Measurements from ENCODE around the gene PGK2. TPM values are rescaled to one million over a fixed set of nuclear protein-coding genes. Genes with fewer than 3 reads are reported as not detected.
"Not testable (repeated sequence)": the region's sequence is repeated elsewhere in the genome, so short reads cannot be mapped to it uniquely, and the experiment has no call there.

Gene PGK2
- not detected in 2 replicates for total RNA-seq

GRCh38 chr6:49787176-49787575 is at the start of gene PGK2:
Gene PGK2 (minus strand): TSS chr6:49787285. CDS start chr6:49787187, 98 bp downstream.
- no peak for DNase-seq (ENCODE audit: low read depth)

GRCh38 chr6:49835140-49835539 is 48.1 kb upstream of the PGK2 start:
- DNase-seq (ENCODE audit: low read depth): no peak

- DNase-seq (ENCODE audit: low read depth): no peak
Measured at GRCh38 chr6:49833386-49833785, 46.3 kb upstream of the PGK2 start.

- peak; percentile 5 for DNase-seq (ENCODE audit: low read depth)
Measured at GRCh38 chr6:49826743-49827406, 39.8 kb upstream of the PGK2 start.

- no peak for DNase-seq (ENCODE audit: low read depth)
Measured at GRCh38 chr6:49815166-49815565, 28.1 kb upstream of the PGK2 start.

GRCh38 chr6:49813248-49813647 is 26.2 kb upstream of the PGK2 start:
- DNase-seq (ENCODE audit: low read depth): no peak

GRCh38 chr6:49806145-49806544 is 19.1 kb upstream of the PGK2 start:
- no peak for DNase-seq (ENCODE audit: low read depth)

- DNase-seq (ENCODE audit: low read depth): no peak
Measured at GRCh38 chr6:49805246-49805645, 18.2 kb upstream of the PGK2 start.

- no peak for DNase-seq (ENCODE audit: low read depth)
Measured at GRCh38 chr6:49801525-49801924, 14.4 kb upstream of the PGK2 start.

- DNase-seq (ENCODE audit: low read depth): no peak
Measured at GRCh38 chr6:49799090-49799489, 12.0 kb upstream of the PGK2 start.

- not testable (repeated sequence) for DNase-seq (ENCODE audit: low read depth)
Measured at GRCh38 chr6:49796842-49797455, 9.9 kb upstream of the PGK2 start.

- DNase-seq (ENCODE audit: low read depth): no peak
Measured at GRCh38 chr6:49790341-49790740, 3.3 kb upstream of the PGK2 start.

- no peak for DNase-seq (ENCODE audit: low read depth)
Measured at GRCh38 chr6:49784272-49784671, 2.8 kb downstream of the PGK2 start.

- DNase-seq (ENCODE audit: low read depth): no peak
Measured at GRCh38 chr6:49782725-49783124, 4.4 kb downstream of the PGK2 start.

GRCh38 chr6:49782293-49782692 is 4.8 kb downstream of the PGK2 start:
- no peak for DNase-seq (ENCODE audit: low read depth)

- no peak for DNase-seq (ENCODE audit: low read depth)
Measured at GRCh38 chr6:49776444-49776843, 10.6 kb downstream of the PGK2 start.

- no peak for DNase-seq (ENCODE audit: low read depth)
Measured at GRCh38 chr6:49775043-49775442, 12.0 kb downstream of the PGK2 start.

- DNase-seq (ENCODE audit: low read depth): no peak
Measured at GRCh38 chr6:49772285-49772684, 14.8 kb downstream of the PGK2 start.

- DNase-seq (ENCODE audit: low read depth): peak; percentile 40
Measured at GRCh38 chr6:49766762-49767161, 20.3 kb downstream of the PGK2 start.

- DNase-seq (ENCODE audit: low read depth): no peak
Measured at GRCh38 chr6:49764571-49765236, 22.4 kb downstream of the PGK2 start.

- no peak for DNase-seq (ENCODE audit: low read depth)
Measured at GRCh38 chr6:49744259-49744658, 42.8 kb downstream of the PGK2 start, which contains the start of gene CRISP3. Gene CRISP3 (minus strand): TSS chr6:49744388. CDS start chr6:49744367, 21 bp downstream.

- DNase-seq (ENCODE audit: low read depth): no peak
Measured at GRCh38 chr6:49743429-49743828, 43.7 kb downstream of the PGK2 start.

- no peak for DNase-seq (ENCODE audit: low read depth)
Measured at GRCh38 chr6:49739423-49739822, 47.7 kb downstream of the PGK2 start.
